Ishikawa (cell line): ENCODE data around the gene SUSD5.

ENCODE experiments used
- CREB1 ChIP-seq: IDR thresholded peaks from 2 replicates; pipeline ENCODE4 v1.6.1; 2012; ENCODE audit warnings: low read depth
- EGR1 ChIP-seq: IDR thresholded peaks from 2 replicates; pipeline ENCODE4 v1.6.1; 2012
- EP300 ChIP-seq: IDR thresholded peaks from 2 replicates; pipeline ENCODE4 v1.6.1; 2012; ENCODE audit warnings: borderline replicate concordance
- FOXM1 ChIP-seq: IDR thresholded peaks from 2 replicates; pipeline ENCODE4 v1.6.1; 2012; ENCODE audit warnings: low read depth, borderline replicate concordance
- USF1 ChIP-seq: IDR thresholded peaks from 2 replicates; pipeline ENCODE4 v1.6.1; 2012
- ZBTB7A ChIP-seq: IDR thresholded peaks from 2 replicates; pipeline ENCODE4 v1.6.1; 2012; ENCODE audit warnings: low read depth

GRCh38 chr3:33211444-33211843 lies 7.2 kb downstream of the SUSD5 start:
- TF ChIP-seq FOXM1 = no peak
- TF ChIP-seq ZBTB7A = no peak
- no peak for TF ChIP-seq EP300
- no peak for TF ChIP-seq CREB1
- no peak for TF ChIP-seq USF1
- no peak for TF ChIP-seq EGR1
